ENCODE data around the gene TTLL9. TPM values are rescaled to one million over a fixed set of nuclear protein-coding genes. Genes with fewer than 3 reads are reported as not detected.

Gene TTLL9
- total RNA-seq, 1 experiment from 2014 or later, result 2.1 TPM

DNA sequence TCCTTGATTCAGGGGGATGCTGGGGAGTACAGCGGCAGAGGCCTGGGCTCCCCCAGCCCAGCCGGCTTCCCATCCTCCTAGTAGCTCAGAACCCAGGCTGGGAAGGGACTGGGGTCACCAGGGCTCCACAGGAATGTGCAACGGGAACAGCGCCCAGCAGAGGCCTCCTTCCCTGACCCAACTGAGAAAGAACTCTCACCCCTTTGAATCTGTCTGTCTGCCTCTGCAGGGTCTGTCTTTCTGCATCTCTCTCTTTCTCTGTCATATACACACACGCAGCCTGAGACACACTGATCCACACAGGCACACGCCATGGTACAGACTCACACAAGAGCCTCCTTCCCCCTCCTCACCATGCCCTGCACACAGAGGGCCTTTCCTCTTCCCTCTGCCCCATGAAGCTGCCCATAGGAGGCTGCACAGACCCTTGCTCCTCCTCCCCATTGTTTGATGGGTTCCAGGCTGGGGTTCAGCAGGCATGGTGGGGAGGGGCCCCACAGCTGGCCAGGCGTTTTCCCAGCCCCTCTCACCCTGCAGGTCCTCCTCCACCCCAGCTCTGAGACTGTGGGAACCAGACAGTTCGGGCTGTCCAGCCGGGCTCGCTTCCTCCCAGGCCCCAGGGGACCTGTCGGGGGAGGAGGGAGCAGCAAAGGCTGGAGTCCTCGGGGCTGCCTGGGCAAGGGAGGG is 27.8 kb upstream of the TTLL9 start:
- Histone ChIP-seq H3K4me1 (ENCODE audit: control insufficient read depth, insufficient read depth, low read length) (peaks cover 72% of the 10 kb centered on the region), H3K27me3 (ENCODE audit: control insufficient read depth, insufficient read depth, low read length) (no peaks in the 10 kb centered on the region), H3K4me3 (ENCODE audit: low read depth in 2 of 2, low read length in 2 of 2) (peak overlapping the region in 1 of 2 experiments; percentile 20; a peak in 2 of 4 replicates), H3K36me3 (ENCODE audit: control insufficient read depth, insufficient read depth, low read length) (no peaks in the 10 kb centered on the region), H3K9me3 (ENCODE audit: control insufficient read depth, insufficient read depth, low read depth, low read length) (no peaks in the 10 kb centered on the region), H3K27ac (ENCODE audit: low read length) (peak overlapping the region; percentile 84)
- ChIA-PET CTCF (no interaction called here), POLR2A (interaction anchor here (0.5 kb wide), 2 partner anchors 342 to 642 kb away, joined by 5 to 7 read pairs; no protein-coding TSS in a partner anchor)
- intact Hi-C loops (cut with micrococcal nuclease; ENCODE audit: unreplicated experiment) (no loop called here), in situ Hi-C loops (cut with HindIII; ENCODE audit: low pct_unique_long_range_greater_than_20kb, low sequenced_read_pairs) (no loop called here)
- TF ChIP-seq POLR2AphosphoS5 (IDR thresholded peaks at IDR 0.05; ENCODE audit: low read depth, low read length), result no peak
- TF ChIP-seq, protein P1, sequence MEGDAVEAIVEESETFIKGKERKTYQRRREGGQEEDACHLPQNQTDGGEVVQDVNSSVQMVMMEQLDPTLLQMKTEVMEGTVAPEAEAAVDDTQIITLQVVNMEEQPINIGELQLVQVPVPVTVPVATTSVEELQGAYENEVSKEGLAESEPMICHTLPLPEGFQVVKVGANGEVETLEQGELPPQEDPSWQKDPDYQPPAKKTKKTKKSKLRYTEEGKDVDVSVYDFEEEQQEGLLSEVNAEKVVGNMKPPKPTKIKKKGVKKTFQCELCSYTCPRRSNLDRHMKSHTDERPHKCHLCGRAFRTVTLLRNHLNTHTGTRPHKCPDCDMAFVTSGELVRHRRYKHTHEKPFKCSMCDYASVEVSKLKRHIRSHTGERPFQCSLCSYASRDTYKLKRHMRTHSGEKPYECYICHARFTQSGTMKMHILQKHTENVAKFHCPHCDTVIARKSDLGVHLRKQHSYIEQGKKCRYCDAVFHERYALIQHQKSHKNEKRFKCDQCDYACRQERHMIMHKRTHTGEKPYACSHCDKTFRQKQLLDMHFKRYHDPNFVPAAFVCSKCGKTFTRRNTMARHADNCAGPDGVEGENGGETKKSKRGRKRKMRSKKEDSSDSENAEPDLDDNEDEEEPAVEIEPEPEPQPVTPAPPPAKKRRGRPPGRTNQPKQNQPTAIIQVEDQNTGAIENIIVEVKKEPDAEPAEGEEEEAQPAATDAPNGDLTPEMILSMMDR (IDR thresholded peaks at IDR 0.05), result no peak
- TF ChIP-seq SIN3A (IDR thresholded peaks at IDR 0.05; ENCODE audit: borderline replicate concordance, insufficient read depth, low read depth, low read length), result no peak
- no peak for TF ChIP-seq TCF7L2 (IDR thresholded peaks at IDR 0.05; ENCODE audit: low read depth, low read length)
- TF ChIP-seq, protein P2, sequence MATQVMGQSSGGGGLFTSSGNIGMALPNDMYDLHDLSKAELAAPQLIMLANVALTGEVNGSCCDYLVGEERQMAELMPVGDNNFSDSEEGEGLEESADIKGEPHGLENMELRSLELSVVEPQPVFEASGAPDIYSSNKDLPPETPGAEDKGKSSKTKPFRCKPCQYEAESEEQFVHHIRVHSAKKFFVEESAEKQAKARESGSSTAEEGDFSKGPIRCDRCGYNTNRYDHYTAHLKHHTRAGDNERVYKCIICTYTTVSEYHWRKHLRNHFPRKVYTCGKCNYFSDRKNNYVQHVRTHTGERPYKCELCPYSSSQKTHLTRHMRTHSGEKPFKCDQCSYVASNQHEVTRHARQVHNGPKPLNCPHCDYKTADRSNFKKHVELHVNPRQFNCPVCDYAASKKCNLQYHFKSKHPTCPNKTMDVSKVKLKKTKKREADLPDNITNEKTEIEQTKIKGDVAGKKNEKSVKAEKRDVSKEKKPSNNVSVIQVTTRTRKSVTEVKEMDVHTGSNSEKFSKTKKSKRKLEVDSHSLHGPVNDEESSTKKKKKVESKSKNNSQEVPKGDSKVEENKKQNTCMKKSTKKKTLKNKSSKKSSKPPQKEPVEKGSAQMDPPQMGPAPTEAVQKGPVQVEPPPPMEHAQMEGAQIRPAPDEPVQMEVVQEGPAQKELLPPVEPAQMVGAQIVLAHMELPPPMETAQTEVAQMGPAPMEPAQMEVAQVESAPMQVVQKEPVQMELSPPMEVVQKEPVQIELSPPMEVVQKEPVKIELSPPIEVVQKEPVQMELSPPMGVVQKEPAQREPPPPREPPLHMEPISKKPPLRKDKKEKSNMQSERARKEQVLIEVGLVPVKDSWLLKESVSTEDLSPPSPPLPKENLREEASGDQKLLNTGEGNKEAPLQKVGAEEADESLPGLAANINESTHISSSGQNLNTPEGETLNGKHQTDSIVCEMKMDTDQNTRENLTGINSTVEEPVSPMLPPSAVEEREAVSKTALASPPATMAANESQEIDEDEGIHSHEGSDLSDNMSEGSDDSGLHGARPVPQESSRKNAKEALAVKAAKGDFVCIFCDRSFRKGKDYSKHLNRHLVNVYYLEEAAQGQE (IDR thresholded peaks at IDR 0.05; ENCODE audit: insufficient read depth in 1 of 2, low read depth in 2 of 2, low read length in 1 of 2), result no peak
- ATAC-seq (peak; percentile 53), DNase-seq (ENCODE audit: low read depth, low spot score) (no peak)
- no TSS peak for BruUV-seq (replicated peaks)

DNA sequence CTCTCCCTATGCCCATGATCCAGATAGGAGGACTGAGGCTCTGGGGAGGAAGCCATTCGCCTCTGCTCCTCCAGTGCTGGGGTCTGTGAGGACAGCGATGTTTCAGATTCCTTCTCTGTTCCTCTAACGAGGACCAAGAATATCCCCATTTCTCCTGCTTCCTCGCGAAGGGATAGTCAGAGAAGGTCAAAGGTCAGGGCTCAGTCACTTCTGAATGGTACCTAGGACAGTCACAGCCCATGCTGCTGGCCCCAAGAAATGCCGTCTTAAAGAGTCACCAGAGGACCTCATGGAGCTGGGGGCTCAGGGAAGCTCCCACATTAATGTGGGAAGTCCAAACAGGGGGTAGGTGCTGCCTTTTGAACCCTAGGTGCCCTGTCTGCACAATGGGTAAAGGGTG is 27.1 kb upstream of the TTLL9 start:
- DNase-seq (ENCODE audit: low read depth, low spot score) (no peak), ATAC-seq (no peak)
- ChIA-PET CTCF (no interaction called here), POLR2A (interaction anchor here (0.5 kb wide), 1 partner anchor 342 kb away, joined by 5 read pairs; no protein-coding TSS in a partner anchor)
- no peaks in the 10 kb centered on the region for H3K27me3 ChIP-seq (ENCODE audit: control insufficient read depth, insufficient read depth, low read length)
- H3K27ac ChIP-seq (ENCODE audit: low read length), result peak overlapping the region; percentile 84
- intact Hi-C loops (cut with micrococcal nuclease; ENCODE audit: unreplicated experiment), result no loop called here
- in situ Hi-C loops (cut with HindIII; ENCODE audit: low pct_unique_long_range_greater_than_20kb, low sequenced_read_pairs), result no loop called here
- no peaks in the 10 kb centered on the region for H3K36me3 ChIP-seq (ENCODE audit: control insufficient read depth, insufficient read depth, low read length)
- TF ChIP-seq TCF7L2 (IDR thresholded peaks at IDR 0.05; ENCODE audit: low read depth, low read length) (no peak), SIN3A (IDR thresholded peaks at IDR 0.05; ENCODE audit: borderline replicate concordance, insufficient read depth, low read depth, low read length) (no peak), POLR2AphosphoS5 (IDR thresholded peaks at IDR 0.05; ENCODE audit: low read depth, low read length) (no peak)
- TF ChIP-seq, protein P1 (IDR thresholded peaks at IDR 0.05), result no peak
- TF ChIP-seq, protein P2 (IDR thresholded peaks at IDR 0.05; ENCODE audit: insufficient read depth in 1 of 2, low read depth in 2 of 2, low read length in 1 of 2), result no peak
- no TSS peak for BruUV-seq (replicated peaks)
- H3K4me1 ChIP-seq (ENCODE audit: control insufficient read depth, insufficient read depth, low read length), result peaks cover 66% of the 10 kb centered on the region
- H3K4me3 ChIP-seq (ENCODE audit: low read depth in 2 of 2, low read length in 2 of 2), result no peak overlapping the region
- H3K9me3 ChIP-seq (ENCODE audit: control insufficient read depth, insufficient read depth, low read depth, low read length), result no peaks in the 10 kb centered on the region

Measured in Panc1 (cell line).